ENCODE measurements around the gene RNLS.

DNA sequence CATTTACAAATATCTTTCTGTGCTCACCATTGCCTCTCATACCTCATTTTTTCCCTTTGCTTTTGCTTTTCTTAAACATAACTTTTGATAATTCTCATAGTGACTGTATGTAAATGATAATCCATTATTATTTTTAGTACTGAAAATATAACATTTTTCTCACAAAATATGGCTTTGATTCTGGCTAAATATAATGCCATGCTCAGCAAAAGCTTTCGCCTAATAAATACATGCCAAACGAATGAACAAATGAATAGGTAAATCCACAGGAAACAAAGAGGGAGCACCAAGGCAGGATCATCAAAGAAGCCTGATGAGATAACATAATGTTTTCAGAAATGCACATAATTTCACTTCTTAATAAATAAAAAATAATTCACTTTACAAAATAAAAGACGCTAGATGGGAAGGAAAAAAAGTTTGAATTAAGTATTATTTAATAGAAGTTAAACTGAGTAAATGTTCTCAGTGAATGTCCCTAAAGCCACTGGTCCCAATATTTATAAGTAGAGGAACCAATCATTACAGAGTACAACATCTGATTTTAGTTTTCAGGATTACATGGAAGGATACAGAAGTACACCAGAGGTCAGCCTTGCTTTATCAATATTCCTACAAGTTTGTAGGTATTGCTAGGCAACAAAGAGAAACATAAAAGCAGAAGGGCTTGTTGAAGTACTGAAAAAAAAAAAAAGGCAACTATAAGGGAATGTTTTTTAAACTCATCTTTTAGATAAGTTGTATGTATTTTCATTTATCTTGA lies 52.3 kb downstream of the RNLS start:
- TF ChIP-seq CTCF (IDR thresholded peaks at IDR 0.05), result no peak
- TF ChIP-seq POLR2A (IDR thresholded peaks at IDR 0.05), result no peak
- TF ChIP-seq POLR2AphosphoS5 (IDR thresholded peaks at IDR 0.05), result no peak
